Epithelial cell of alveolus of lung (primary cell): ENCODE measurements around the gene ZBTB7B. TPM values are rescaled to one million over a fixed set of nuclear protein-coding genes. Genes with fewer than 3 reads are reported as not detected.

Experiments
- total RNA-seq: library from RNA; depleted of rRNA; stranded (reverse); fragments of >200 nt; gene quantifications from 2 replicates; pipeline ENCODE4 v1.2.1, GENCODE V29; 2015

ZBTB7B gene
- total RNA-seq: 18.7 and 19.7 TPM in 2 replicates

GRCh38 chr1:155002464-155003226, at the start of gene ZBTB7B:
TSS of gene ZBTB7B (plus strand) at chr1:155002802. CDS start at chr1:155014661, 11,859 bp downstream.

DNA sequence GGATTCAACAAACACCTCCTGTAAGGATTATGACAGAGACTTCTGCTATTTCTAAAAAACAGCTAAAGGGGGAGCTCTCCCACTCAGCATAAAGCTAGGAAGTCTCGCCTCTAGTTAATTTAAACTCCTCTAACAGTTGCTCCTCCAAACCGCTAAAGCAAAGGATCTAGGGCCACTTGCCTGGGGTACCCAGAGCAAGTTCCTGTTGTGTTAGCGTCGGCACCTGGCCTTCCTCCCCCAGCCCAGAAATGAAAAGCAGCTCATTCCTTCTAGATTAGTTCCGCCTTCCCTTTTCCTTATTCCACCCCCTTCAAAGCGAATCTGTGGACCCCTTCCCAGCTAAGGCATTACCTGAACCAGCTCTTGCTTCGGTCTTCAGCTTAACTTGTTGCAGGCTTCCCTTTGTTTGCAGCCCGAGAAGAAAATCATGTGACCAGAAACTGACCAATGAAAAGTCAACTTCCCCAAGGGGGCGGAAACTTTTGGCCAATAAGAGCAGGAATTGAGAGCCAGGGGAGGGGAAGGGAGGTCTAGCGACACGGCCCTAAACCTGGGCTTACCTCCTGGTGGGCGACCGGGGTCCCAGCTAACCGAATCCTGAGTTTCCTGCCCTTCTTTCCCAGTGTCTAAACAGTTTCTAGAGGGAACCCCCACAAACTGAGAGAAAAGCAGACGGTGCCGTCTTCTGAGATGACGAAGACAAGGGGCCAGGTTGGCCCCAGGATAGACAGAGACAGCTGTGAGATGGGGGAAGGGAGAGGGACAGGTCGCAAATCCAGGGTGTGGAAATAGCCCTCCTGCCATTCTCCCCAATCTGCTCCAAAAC, 46.7 kb upstream of the ZBTB7B start, which contains the start of gene PBXIP1:
TSS of gene PBXIP1 (minus strand) at position 382 of the 826 bp plus-strand sequence. CDS start 2,378 bp downstream, outside the sequence.

DNA sequence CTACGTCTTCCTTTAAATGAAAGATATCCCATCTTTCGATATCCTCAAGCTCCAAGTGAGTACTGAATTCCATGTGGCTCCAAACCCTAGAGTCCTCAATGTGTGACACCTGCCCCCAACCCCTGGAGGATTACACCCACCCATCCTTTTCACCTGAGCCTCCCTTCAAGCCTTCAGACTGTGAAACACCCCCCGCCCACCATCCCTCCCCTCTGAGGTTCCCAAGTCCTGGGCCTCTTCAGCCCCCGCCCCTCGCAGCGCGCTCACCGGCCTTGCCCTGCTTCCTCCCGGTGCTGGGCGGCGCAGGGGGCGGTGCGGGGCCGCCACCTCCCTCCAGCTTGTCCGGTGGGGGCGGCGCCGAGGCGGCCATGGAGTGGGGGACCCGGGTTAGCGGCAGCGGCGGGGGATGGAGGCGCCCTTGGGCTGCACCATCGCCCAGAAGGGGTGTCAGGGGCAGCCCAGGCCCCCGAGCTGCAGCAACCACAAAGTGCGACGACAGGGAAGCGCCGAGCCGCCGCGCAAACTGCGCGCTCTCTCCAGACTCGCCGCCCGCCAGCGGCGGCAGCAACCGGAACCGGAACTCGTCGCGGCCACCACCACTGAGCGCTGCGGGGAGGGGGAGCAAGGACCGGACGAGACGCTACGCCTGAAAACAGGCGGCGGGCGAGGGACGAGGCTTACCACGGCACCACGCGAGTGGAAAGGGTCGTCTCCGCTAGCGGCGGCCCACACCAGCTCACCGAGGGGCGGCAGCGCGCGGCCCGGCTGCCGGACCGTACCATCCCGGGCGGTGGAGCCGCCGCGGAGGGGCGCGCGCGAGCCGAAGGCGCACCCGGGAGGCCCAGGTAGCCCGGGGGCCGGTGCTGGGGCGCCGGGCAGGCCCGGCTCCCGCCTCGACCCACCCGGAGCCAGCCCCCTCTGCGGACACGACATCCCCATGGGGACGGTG, 41.1 kb upstream of the ZBTB7B start, which contains the start of gene PYGO2:
TSS of gene PYGO2 (minus strand) at position 576 of the 949 bp plus-strand sequence. CDS start at position 370, 206 bp downstream.

GRCh38 chr1:154970631-154971340, 31.8 kb upstream of the ZBTB7B start, which contains the start of gene SHC1:
TSS of gene SHC1 (minus strand) at chr1:154970747. CDS start at chr1:154970526, 221 bp downstream.

DNA sequence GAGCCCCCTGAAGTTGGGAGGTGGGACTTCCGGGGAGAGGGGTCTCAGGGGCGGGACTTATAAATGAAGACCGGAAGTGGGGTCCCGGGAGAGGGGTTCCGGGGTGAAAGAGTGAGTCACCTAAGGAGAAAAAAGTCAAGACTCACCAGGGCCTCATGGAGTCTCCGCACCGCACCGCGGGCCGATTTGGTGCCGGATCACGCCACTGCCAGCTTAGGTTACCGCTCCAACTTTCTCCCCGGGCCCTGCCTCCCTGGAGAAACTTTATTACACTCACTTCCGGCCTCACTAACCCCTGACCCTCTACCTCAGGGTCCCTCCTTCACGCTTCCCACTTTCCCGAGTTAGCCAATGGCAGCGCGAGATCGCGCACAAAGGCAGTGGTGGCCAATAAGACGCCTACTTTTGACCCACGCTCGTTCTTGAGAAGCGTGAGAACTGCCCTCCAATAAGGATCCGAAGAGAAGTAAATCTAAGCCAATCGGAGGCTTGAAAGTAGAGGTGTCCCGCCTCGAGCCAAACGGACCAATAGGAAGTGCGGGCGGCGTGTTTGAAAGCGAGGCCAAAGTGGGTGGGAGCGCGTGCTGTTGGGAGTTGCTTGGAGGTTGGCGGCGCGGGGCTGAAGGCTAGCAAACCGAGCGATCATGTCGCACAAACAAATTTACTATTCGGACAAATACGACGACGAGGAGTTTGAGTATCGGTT, 28.3 kb upstream of the ZBTB7B start, which contains the start of gene CKS1B:
TSS of gene CKS1B (plus strand) at position 580 of the 706 bp plus-strand sequence. CDS start at position 645, 65 bp downstream.

DNA sequence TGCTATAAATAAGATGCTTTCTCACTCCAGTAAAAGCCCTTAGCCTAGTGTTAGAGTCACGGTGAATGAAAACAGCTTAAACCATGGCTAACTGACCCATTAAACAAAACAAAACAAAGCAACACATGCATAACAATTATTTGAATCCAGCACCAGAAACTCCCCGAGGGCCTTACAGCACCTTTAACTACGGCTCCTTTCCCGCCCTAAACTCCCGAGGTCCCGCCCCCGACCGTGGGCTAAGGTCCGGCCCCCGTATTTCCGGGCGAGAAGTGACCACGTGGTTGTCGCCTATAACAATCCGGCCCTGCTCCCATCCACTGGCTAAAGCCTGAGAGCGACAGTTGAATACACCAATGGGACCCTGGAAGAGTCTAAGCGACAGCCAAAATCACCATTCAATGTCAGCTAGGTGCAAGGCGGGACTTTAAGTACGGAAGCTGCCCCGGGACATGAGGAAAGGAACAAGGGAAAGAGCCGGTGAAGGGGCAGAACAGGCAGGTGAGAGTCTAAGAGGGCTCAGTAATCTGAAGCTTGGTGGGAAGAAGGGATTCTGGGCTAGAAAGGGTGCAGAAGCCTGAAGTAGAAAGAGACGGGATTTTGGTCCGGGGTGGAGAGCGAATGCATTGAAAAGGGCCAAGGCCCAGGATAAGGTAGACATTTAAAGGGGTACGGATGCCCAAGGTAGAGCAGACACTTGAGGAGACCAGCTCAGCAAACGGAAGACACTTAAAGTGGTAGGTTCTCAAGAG, 19.5 kb upstream of the ZBTB7B start, which contains the start of gene FLAD1:
TSS of gene FLAD1 (plus strand) at position 448 of the 752 bp plus-strand sequence. CDS start 351 bp downstream, outside the sequence.

GRCh38 chr1:154993572-154994268, 8.9 kb upstream of the ZBTB7B start, which contains the start of gene LENEP:
TSS of gene LENEP (plus strand) at chr1:154993586. CDS start at chr1:154993608, 22 bp downstream.

DNA sequence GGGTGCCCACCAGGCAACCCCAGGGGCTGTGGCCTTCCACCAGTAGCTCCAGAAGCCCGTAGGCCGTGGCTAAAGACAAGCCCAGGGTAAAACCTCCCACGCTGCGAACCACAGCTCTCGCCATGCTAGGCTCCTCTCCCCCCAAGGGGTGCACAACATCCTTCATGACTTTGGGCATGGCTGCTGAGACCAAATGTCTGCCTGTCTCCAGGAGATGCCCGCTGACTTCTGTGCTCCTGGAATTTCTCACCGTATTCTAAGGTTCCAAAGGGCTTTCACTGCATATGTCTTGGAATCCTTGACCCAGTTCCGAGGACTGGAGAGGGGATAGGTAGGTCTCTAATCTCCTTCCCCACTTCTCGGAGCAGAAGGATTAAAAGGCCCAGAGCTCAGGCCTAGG, 30.9 kb downstream of the ZBTB7B start, which contains the start of the genes DCST1 and DCST2:
TSS of gene DCST1 (plus strand) at position 301 of the 400 bp plus-strand sequence. CDS start 213 bp downstream, outside the sequence.
TSS of gene DCST2 (minus strand) at position 258 of the 400 bp plus-strand sequence. CDS start at position 178, 80 bp downstream.

DNA sequence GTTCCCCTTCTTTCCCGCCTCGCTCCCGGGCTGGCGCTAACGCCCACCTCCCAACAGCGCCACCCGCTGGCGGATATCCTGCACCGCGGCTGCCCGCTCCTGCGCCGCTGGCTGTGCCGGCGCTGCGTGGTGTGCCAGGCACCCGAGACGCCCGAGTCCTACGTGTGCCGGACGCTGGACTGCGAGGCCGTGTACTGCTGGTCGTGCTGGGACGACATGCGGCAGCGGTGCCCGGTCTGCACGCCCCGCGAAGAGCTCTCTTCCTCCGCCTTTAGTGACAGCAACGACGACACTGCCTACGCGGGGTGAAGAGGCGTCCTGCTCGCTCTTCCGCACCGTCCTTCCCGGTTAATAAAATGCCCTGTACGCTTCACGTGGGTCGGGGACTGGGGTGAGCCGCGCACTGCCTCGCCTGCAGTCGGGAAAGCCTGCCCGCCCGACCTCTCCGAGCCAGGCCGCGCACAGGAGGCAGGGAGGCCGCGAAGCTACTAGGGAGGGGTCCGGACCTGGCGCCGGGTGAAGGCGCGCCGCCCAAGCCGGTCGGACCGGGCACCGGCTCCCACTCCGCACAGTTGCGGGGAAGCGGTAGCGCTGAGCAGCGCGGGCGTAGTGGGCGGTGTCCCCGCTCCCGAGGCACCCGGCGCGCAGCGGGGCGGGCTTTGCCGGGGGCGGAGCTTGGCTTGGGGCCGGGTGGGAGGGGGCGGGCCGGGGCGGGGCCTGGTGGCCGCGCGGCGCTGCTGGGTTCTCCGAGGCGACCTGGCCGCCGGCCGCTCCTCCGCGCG, 48.1 kb downstream of the ZBTB7B start, which contains the start of gene ADAM15:
TSS of gene ADAM15 (plus strand) at position 757 of the 782 bp plus-strand sequence. CDS start 71 bp downstream, outside the sequence.

GRCh38 chr1:155063550-155064110, 61.0 kb downstream of the ZBTB7B start, which contains the start of gene EFNA4:
TSS of gene EFNA4 (plus strand) at chr1:155063740. CDS start at chr1:155063824, 84 bp downstream.

Other genes starting within 250 kb of the ZBTB7B start
- gene KCNN3, start 132.5 kb upstream of the ZBTB7B start, total RNA-seq: 0.13 and 0.32 TPM in 2 replicates
- gene PMVK, start 66.1 kb upstream of the ZBTB7B start, total RNA-seq: 3.8 and 7.0 TPM in 2 replicates
- 67.4 and 92.9 TPM in 2 replicates for gene PBXIP1, start 46.7 kb upstream of the ZBTB7B start, total RNA-seq
- gene PYGO2, start 41.0 kb upstream of the ZBTB7B start, total RNA-seq: 20.4 and 26.2 TPM in 2 replicates
- gene SHC1, start 32.1 kb upstream of the ZBTB7B start, total RNA-seq: 188 and 278 TPM in 2 replicates
- 43.8 and 135 TPM in 2 replicates for gene CKS1B, start 28.1 kb upstream of the ZBTB7B start, total RNA-seq
- gene FLAD1, start 19.5 kb upstream of the ZBTB7B start, total RNA-seq: 27.4 and 30.3 TPM in 2 replicates
- not detected in 2 replicates for gene LENEP, start 9.2 kb upstream of the ZBTB7B start, total RNA-seq
- gene DCST2, start 31.0 kb downstream of the ZBTB7B start, total RNA-seq: not detected in 2 replicates
- gene DCST1, start 31.0 kb downstream of the ZBTB7B start, total RNA-seq: not detected in 2 replicates
- gene ADAM15, start 48.5 kb downstream of the ZBTB7B start, total RNA-seq: 33.1 and 81.6 TPM in 2 replicates
- 10.2 and 11.7 TPM in 2 replicates for gene EFNA4, start 60.9 kb downstream of the ZBTB7B start, total RNA-seq
- 1.7 and 1.9 TPM in 2 replicates for gene EFNA3, start 76.0 kb downstream of the ZBTB7B start, total RNA-seq
- gene EFNA1, start 125.1 kb downstream of the ZBTB7B start, total RNA-seq: 1.8 and 14.9 TPM in 2 replicates
- 21.5 and 51.5 TPM in 2 replicates for gene SLC50A1, start 133.1 kb downstream of the ZBTB7B start, total RNA-seq
- 87.8 and 104 TPM in 2 replicates for gene DPM3, start 137.7 kb downstream of the ZBTB7B start, total RNA-seq
- 133 and 203 TPM in 2 replicates for gene KRTCAP2, start 170.5 kb downstream of the ZBTB7B start, total RNA-seq
- 3.6 and 6.4 TPM in 2 replicates for gene TRIM46, start 171.0 kb downstream of the ZBTB7B start, total RNA-seq
- 15.5 and 19.9 TPM in 2 replicates for gene THBS3, start 205.1 kb downstream of the ZBTB7B start, total RNA-seq
- 70.7 and 116 TPM in 2 replicates for gene MTX1, start 205.9 kb downstream of the ZBTB7B start, total RNA-seq